Measurements from ENCODE around the gene MPHOSPH6. TPM values are rescaled to one million over a fixed set of nuclear protein-coding genes. Genes with fewer than 3 reads are reported as not detected.
"Not testable (repeated sequence)": the region's sequence is repeated elsewhere in the genome, so short reads cannot be mapped to it uniquely, and the experiment has no call there.

The MPHOSPH6 gene
- polyA plus RNA-seq, 1 donor: 56.6 TPM

DNA sequence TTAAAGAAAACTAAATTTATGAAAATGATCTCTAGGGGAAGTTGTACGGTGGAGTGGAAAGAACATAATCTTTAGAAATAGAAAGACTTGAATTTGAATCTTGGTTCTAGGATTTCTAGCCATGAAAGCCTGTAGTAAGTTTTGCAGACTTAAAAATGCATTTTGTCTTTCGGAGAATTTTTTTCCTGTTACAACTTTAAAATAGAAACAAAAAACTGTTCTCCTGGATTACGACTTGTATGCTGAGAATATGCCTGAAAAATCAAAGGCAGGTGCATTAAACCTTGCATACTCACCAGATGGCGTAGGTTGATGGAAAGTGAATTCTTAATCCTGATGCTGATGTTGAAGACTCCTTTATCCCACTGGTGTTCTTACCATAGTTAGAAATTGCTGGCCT lies 7.5 kb upstream of the MPHOSPH6 start:
- DNase-seq: no peak

DNA sequence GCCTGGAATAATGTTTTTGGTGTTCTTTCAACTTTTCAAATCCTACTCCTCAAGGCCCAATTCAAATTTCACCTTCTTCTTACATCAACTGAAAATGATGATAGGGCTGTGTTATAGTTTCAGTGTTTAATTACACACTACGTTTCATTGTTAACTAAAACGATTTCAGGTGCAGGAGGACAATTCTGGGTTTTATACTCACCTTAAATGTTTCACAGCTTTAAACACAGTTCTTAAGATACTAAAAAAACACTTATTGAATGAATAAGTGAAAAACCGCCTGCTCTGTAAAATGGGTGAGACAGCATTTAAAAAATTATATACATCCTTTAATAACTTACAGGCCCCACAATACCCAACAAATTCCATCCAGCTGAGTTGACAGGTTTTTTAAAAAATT lies 6.2 kb upstream of the MPHOSPH6 start:
- no peak for DNase-seq

DNA sequence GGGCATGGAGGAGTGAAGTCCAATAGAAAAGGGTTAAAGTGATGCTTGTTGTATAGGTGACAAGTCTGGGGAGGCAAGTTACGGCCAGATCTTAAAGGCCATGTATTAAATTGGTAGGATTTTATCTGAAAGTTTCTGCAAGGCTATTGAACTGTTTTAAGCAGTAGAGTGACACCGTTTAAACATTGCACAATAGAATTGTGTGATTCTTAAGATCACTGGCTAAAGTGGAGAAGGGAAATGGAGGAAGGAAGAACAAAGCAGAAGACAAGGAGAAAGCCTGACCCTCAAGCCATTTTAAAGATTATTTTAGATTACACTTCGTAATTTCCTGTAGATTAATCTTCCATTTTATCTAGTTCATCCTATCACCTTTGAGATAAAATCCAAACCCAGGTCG lies 5.6 kb upstream of the MPHOSPH6 start:
- no peak for DNase-seq

DNA sequence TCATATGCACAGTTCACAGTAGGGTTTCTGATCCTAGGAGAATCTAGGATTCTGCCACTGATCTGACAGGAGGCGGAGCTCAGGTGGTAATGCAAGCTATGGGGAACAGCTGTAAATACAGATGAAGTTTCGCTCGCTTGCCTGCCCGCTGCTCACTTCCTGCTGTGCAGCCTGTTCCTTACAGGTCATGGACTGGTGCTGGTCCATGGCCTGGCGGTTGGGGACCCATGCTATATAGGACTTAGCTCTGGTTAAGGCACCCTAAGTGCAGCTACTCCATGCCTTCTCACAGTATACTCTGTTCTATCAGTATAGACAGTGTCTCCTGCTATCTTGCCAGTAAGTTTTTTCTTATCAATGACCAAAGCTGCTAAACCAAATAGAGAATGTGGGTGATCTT lies 2.4 kb downstream of the MPHOSPH6 start:
- no peak for DNase-seq

DNA sequence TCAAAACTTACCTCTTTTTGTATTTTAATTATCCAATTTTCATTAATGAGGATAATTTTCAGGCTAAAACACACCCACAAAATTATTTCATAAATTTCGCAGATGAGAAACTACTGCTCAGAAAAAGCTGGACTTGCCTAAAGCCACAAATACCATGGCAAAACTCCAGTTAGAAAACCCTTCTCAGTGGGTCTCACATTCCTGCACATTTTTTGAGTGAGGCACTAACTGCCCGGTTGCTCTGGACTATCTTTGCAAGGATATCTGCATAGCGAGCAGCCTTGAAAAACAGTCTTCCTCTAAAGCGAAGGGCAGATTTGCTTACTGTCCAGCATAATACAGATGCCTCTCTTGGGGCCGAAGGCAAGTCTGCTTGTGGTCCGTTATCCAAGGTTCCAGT lies 9.8 kb downstream of the MPHOSPH6 start:
- no peak for DNase-seq

DNA sequence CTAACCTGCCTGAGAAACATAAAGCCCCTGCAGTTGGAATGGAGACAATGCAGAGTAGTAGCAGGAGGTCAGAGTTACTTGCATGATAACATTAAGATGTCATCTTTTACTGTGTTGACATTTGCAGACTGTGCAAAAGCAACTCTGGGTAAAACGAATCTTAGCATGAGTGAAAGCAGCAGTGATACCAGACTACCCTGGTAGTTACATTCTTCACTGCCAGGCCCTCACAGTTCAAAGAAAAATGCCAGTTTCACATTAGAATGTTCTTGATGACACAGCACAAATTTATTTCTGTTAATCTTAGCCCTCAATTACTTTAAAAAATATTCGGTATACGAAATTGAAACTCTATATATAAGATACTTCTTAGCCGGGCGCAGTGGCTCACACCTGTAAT lies 12.2 kb downstream of the MPHOSPH6 start:
- no peak for DNase-seq

DNA sequence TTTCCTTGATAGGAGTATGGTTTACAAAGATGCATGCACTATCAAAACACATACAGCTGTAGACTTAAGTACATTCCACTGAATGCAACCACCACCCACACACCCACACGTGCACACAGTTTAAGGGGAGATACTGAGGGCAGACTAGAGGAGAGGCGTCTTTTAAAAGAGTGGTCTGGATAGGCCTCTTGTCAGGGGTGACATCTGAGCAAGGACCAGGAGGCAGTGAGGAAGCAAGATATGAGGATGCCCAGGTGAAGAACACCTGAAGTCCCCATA lies 12.6 kb downstream of the MPHOSPH6 start:
- DNase-seq: no peak

DNA sequence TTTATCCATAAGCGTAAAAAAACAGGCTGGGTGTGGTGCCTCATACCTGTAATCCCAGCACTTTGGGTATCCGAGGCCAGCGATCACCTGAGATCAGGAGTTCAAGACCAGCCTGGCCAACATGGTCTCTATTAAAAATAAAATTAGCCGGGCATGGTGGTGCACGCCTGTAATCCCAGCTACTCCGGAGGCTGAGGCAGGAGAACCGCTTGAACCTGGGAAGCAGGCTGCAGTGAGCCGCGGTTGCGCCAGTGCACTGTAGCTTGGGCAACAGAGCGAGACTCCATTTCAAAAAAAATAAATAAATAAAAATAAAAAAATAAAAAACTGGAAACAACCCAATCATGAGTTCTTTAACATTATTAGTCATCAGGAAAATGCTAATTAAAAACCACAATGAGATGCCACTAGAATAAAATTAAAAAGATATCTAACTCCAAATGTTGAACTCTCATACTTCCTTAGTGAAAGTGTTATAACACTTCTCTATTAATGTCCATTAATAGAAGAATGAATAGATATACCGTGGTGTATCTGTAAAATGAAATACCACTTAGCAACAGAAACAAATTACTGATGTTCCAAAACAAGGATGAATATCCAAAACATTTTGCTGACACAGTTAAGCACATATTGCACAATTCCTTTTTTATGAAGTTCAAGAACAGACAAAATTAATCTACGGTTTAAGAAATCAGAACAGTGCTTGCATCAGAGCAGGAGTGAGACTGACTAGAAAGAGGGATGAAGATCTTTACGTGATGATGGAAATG lies 13.1 kb downstream of the MPHOSPH6 start:
- DNase-seq: no peak

DNA sequence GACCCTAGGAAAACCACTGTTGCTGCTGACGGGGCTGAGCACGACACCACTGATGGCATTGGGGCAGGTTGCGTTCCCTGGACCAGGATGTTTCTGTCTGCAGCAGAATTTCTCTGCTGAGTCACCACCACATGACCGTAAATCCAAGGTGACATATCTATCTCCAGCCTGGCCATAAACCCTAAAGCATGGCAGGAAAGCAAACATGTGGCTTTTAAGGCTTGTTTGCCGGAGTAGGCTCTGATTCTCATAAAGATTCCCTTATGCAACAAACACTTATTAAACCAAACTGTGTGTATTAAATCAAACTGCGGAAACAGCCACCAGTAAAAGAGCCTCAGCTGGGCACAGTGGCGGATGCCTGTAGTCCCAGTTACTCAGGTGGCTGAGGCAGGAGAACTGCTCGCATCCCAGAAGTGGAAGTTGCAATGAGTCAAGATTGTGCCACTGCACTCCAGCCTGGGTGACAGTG lies 17.3 kb downstream of the MPHOSPH6 start:
- DNase-seq: no peak

DNA sequence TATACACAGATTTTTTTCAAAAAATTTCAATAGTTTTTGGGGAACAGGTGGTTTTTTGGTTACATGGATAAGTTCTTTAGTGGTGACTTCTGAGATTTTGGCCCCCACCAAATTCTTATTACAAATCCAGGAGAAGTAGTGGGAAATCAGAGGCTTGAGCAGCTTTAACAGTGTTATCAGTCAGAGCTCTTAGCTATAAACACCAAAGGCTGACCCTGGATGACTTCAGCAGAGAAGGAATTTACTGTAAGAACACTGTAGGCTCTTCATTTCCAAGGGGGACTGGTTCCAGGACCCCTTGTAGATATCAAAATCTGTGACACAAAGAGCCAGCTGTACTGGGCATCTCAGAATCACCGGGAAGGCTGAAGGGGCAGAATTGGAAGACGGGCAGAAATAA lies 17.8 kb downstream of the MPHOSPH6 start:
- DNase-seq: no peak

DNA sequence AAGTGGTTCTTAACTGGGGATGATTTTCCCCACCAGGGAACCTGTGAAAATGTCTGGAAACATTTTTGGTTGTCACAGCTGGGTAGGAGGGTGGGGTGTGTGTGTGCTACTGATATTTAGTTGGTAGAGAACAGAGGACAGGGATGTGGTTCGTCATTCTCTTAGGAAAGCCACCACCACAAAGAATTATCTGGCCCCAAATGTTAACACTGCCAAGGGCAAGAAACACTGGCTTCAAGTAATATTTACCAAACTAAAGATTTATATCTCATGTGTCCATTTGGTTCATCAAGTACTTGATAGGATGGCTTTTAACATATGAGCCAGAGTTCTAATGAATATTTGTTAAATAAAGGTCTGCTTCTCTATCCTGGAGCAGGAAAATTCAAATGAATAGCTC lies 19.5 kb downstream of the MPHOSPH6 start:
- DNase-seq: no peak

DNA sequence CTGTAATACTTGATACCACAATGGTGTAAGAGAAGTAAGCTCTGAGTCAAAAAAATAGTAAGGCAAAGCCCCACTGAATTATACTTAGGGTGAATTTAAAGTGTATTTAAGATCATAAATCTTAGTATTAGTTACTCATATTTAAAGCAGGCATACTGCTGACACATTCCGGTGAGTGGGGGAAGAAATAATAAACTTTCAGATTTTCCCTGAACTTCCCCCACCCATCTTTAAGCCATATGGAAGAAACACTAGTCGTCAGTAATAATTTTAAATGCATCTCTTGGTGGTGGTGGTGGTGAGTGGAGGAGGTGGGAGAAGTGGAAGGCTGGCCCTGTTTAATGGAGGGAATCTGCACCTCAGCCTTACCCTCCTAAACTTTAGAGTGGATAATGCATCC lies 20.5 kb downstream of the MPHOSPH6 start:
- DNase-seq: no peak

DNA sequence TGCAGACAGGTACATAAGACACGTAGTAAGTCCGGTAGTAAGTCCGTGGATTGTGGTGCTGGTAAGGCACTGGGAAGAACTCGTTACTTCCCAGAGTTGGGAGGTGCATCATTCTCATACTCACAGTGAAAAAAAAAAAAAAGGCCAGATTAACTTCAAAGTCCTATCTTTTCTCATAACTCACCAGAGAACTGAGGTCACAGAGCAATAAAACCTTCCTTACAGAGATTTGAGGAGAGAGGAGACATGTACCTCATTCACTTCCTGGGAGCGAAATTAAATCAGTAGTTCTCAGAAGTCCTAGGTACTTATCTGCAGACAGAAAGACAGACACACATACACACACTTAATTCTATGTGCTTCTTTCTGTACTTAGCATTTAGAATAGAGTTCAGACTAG lies 22.5 kb downstream of the MPHOSPH6 start:
- no peak for DNase-seq

DNA sequence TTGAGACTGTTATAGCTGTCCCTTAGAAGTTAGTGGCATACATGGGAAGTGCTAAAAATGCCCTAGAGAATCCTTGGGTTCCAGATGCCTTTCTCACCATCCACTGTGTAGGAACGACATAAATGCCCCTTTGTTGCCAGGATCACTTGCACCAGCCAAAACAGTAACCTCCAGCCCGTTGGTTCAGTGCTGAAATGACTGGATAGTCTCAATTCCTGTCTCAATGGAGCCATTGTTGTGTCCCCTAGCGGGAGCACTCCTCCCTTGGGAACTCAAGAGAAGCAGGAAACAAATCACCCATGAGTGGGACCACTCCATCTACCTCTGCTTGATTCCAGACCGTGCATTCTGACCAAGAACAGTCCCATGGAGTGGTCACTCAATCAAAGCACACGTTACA lies 23.1 kb downstream of the MPHOSPH6 start:
- no peak for DNase-seq

DNA sequence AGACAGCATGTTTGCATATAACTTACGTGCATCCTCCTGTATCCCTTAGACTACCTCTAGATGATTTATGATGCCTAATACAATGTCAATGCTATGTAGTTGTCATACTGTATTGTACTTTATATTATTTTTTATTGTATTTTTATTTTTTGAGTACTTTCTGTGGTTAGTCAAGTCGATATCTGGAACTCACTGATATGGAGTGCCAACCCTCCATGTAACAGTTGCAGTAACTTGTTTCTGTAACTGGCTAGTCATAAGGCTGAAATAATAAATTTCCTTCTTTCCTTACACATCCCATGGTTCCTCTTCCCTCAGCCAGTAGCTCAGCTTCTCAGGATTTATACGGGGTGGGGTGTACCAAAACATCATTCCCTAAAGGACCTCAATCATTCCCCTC lies 23.5 kb downstream of the MPHOSPH6 start:
- no peak for DNase-seq

DNA sequence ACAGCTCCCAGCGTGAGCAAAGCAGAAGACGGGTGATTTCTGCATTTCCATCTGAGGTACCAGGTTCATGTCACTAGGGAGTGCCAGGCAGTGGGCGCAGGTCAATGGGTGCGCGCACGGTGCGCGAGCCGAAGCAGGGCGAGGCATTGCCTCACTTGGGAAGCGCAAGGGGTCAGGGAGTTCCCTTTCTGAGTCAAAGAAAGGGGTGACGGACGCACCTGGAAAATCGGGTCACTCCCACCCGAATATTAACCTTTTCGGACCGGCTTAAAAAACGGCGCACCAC lies 30.8 kb downstream of the MPHOSPH6 start:
- not testable (repeated sequence) for DNase-seq

DNA sequence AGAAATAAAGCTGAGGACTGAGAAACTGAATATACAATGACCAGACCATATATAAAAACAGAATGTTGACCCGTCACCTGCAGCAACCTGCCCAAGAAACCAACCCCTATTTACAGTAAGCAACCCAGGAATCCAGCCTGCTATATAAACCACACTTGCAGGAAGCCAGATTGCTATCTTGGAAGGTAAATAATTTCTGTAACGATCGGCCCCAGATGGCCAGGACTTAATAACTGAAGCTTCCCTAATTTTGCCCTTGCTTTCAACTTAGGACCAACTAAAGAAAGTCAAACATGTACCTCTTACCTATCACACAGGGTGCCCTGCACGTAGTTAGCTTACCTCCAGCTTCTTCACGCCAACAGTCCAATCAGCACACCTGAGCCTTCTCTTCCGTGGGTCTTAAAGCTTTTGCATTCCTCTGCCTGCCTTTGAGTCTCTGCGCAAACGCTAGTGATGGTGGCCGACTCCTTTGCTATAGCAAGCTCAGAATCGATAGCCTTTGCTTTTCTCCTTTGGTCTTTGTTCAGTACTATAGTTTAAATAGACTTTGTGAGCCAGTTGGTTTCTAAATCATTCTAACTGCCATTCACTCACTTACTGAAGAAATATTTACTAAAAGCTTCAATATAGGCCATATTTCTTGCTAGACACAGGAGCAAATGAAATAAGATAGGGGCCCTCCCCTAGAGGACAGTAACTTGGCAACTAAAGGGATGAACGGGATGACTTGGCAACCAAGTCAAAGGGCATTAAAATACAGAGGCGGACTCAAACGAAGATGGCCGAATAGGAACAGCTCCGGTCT lies 31.3 kb downstream of the MPHOSPH6 start:
- no peak for DNase-seq

DNA sequence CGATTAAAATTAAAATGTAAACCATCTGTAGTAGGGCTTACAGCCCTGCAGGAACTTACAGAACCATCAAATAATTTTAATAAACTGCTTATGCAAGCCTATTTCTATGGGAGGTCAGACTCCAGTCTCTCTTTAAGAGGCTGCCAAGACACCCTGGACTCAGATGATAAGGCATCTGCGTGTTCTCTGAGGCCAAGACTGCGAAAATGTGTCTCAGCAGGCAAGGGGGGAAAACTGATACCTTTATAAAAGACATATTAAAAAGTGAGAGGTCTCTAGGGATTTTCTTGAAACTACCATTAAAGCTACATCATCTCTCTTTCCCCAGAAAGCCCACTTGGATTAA lies 32.2 kb downstream of the MPHOSPH6 start:
- no peak for DNase-seq

DNA sequence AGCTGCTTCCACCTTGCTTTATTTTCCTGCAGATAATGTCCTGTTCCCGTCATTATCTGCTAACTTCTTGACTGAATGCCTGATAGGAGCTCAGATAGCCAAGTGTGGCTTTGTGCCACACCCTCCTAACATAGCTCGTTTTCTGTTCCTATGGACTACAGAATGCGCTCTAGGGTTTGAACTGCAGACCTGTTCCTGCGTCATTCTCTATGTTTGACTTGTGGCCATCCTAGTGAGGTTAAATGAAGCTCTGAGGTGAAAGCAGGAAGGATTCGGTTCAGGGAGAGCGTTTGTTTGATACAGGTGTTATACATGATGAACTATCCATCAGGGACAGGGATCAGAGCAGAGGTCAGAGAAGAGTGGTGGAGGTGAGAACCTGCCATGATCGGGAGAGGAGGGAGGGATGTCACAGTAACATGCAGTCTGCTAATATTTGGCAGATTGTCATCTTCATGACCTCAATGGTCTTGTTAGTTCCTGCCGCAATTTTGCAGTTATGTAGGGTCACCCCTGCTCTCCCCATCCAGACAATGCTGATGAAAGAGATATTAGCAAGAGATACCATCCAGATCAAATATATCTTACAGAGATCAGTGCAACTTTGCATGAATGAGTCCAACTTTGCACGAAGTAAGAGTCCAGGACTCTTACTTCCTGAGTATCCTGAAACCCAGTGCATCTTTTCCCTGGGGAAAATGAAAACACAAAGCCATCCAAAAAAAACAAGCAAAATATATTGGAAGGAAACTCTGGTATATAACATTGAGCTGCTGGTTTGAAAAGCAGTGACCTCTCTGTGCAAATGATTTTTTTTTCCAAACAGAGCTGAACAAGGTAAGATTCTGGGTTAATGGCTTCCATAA lies 32.8 kb downstream of the MPHOSPH6 start:
- DNase-seq: no peak

DNA sequence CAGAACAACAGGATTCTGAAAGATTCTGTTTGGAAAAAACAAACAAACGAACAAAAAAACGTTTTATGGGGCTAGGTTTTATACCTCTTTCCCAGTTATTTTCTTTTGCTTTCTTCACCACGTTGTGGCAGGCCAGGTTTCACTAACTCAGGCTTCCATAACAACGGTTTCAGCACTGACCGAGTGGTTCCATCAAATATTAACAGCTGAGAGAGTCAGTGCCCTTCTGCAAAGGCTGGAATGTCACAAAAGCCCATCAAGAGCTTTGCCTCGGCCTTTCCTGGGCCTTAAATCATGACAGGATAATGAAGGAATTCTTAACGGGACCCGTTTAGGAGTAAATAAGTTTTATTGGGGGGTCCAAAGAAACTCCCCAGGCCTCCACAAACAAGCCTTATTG lies 34.2 kb downstream of the MPHOSPH6 start:
- peak; percentile 44 for DNase-seq

DNA sequence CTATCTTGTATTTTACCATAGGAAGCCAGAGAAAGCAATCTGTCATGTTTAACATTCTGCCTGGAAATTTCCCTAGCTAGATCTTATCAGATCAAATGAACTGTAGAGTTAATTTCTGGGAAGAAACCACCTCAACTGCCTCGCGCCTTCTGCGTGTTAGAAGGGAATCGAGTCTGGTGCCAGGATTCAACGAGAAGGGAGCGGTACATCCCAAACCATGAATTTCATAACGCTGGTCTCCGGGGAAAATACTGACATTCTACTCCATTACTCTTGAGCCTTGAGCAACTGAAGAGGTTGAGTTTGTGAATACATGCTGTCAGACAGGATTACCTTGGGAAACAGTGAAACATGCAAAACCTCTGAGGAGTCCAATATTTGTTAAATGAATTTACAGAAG lies 35.2 kb downstream of the MPHOSPH6 start:
- DNase-seq: no peak

DNA sequence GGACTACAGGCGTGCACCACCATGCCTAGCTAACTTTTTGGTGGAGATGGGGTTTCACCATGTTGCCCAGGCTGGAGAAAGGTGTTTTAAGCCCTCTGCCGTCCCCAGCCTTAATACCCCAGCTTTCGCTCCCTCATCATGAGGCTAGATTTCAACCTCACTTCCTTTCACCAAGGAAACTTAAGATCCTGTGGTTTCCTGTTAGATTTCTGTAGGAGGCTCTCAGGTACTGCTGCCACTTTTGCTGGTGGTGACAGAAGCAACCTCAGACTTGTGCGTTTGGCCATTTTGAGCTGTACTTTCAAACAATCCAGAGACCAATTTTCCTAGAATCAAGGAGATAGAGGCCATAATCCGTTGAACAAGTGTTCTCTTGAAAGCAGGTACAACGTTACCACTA lies 36.2 kb downstream of the MPHOSPH6 start:
- no peak for DNase-seq

DNA sequence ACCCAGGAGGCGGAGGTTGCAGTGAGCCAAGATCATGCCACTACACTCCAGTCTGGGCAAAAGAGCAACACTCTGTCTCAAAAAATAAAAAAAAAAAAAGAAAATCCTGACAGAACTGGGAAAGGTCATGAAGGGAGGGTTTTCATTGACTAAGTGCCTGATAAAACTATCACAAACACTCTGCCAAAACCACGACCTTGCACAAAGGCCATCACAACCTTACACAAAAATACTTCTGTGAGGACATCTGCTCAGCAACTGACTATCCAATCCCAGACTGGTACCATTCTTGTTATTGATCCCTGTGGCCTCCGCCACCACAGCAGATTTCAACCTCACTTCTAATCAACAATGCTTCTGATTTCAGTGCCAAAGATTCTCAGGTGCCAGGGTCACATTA lies 40.1 kb downstream of the MPHOSPH6 start:
- DNase-seq: no peak
